Amniotic epithelial cell (primary cell): Measurements from ENCODE around the gene FAM89B.

Source experiments
- DNase-seq: peaks from one replicate; pipeline ENCODE4 v3.0.0-alpha.2; 2010; ENCODE audit warnings: low read depth

Gene FAM89B

GRCh38 chr11:65588199-65589054 is 16.1 kb downstream of the FAM89B start:
- DNase-seq = peak; percentile 59

GRCh38 chr11:65589444-65590239 is 17.3 kb downstream of the FAM89B start:
- DNase-seq = no peak

- DNase-seq = no peak
These were observed 18.0 kb downstream of the FAM89B start for GRCh38 chr11:65590240-65590738.

- no peak for DNase-seq
These were observed 19.9 kb downstream of the FAM89B start for GRCh38 chr11:65591939-65592857.

GRCh38 chr11:65592858-65593517 is 20.6 kb downstream of the FAM89B start:
- DNase-seq = no peak

- DNase-seq = no peak
These were observed 21.4 kb downstream of the FAM89B start for GRCh38 chr11:65593518-65594414.

- no peak for DNase-seq
These were observed 22.8 kb downstream of the FAM89B start for GRCh38 chr11:65595131-65595530.

- DNase-seq = no peak
These were observed 23.4 kb downstream of the FAM89B start, which contains the start of gene KCNK7 for GRCh38 chr11:65595543-65596281. KCNK7 (minus strand) TSS chr11:65595800; CDS start chr11:65595772, 28 bp downstream.

- DNase-seq = no peak
These were observed 24.2 kb downstream of the FAM89B start for GRCh38 chr11:65596520-65596919.

- no peak for DNase-seq
These were observed 25.9 kb downstream of the FAM89B start for GRCh38 chr11:65598258-65598699.

- DNase-seq = no peak
These were observed 27.0 kb downstream of the FAM89B start for GRCh38 chr11:65599216-65599954.

GRCh38 chr11:65599955-65600246 is 27.6 kb downstream of the FAM89B start:
- DNase-seq = no peak

GRCh38 chr11:65604258-65604657 is 31.9 kb downstream of the FAM89B start:
- no peak for DNase-seq

- peak; percentile 98 for DNase-seq
These were observed 34.7 kb downstream of the FAM89B start for GRCh38 chr11:65606876-65607613.

GRCh38 chr11:65607614-65608426 is 35.5 kb downstream of the FAM89B start:
- no peak for DNase-seq

- DNase-seq = no peak
These were observed 36.9 kb downstream of the FAM89B start for GRCh38 chr11:65609229-65609628.

GRCh38 chr11:65609665-65610064 is 37.3 kb downstream of the FAM89B start:
- DNase-seq = no peak
